HEK293 (cell line): Measurements from ENCODE around the gene DNAH9.

Source experiments
- CTCF ChIA-PET: fragments of 350-600 bp; formaldehyde crosslinking; extraction: SDS; loops from one replicate; lab custom pipeline; 2021; ENCODE audit warnings: antibody characterized with exemption; lab: Yijun Ruan, JAX
- POLR2A ChIA-PET: fragments of 300-600 bp; formaldehyde crosslinking; extraction: SDS; loops from one replicate; lab custom pipeline; 2020; ENCODE audit warnings: antibody characterized with exemption, inconsistent platforms; lab: Yijun Ruan, JAX
- H3K27ac ChIP-seq: fragments of 200-500 bp; sonication (Bioruptor generic); 2 replicates; pipeline ENCODE4 v1.5.1; 2014; ENCODE audit warnings: low read depth, low read length, control low read depth, inconsistent platforms; ENCODE audit errors: extremely low read depth
- H3K36me3 ChIP-seq, 2 experiments: fragments of 200-500 bp in 1 of 2; sonication (Bioruptor generic) in 1 of 2; 1 replicate in 1 of 2; 2 replicates in 1 of 2; pipeline ENCODE4 v1.5.1; 2014 to 2017; ENCODE audit warnings: inconsistent platforms in 2 of 2, low read length in 2 of 2; ENCODE audit not compliant: control insufficient read depth in 2 of 2, insufficient read depth in 1 of 2
- H3K4me1 ChIP-seq: fragments of 200-500 bp; sonication (Bioruptor generic); 2 replicates; pipeline ENCODE4 v1.5.1; 2014; ENCODE audit warnings: mild to moderate bottlenecking, low read length, inconsistent platforms; ENCODE audit not compliant: control insufficient read depth, insufficient read depth
- H3K4me3 ChIP-seq: 2 replicates; pipeline ENCODE4 v1.5.1; 2011; ENCODE audit warnings: low read depth, mild to moderate bottlenecking, control low read depth, low read length, moderate library complexity
- H3K9me3 ChIP-seq: fragments of 200-500 bp; sonication (Bioruptor generic); 2 replicates; pipeline ENCODE4 v1.5.1; 2014; ENCODE audit warnings: low read depth, low read length, inconsistent platforms; ENCODE audit not compliant: control insufficient read depth, insufficient read depth
- BCL11A ChIP-seq: fragments of 450-650 bp; formaldehyde crosslinking; IDR thresholded peaks from 2 replicates; pipeline ENCODE4 v1.5.1; 2016; ENCODE audit warnings: low read depth, missing biosample characterization, missing genetic modification characterization
- BCL11B ChIP-seq: fragments of 450-650 bp; formaldehyde crosslinking; IDR thresholded peaks from 2 replicates; pipeline ENCODE4 v1.5.1; 2016; ENCODE audit warnings: low read depth, missing biosample characterization, missing genetic modification characterization
- IKZF3 ChIP-seq: fragments of 450-650 bp; IDR thresholded peaks from 2 replicates; pipeline ENCODE4 v1.5.0; 2018; ENCODE audit warnings: missing biosample characterization, mild to moderate bottlenecking, missing genetic modification characterization, moderate library complexity
- INSM2 ChIP-seq: fragments of 450-650 bp; formaldehyde crosslinking; IDR thresholded peaks from 2 replicates; pipeline ENCODE4 v1.5.1; 2016; ENCODE audit warnings: missing biosample characterization, missing genetic modification characterization
- KLF17 ChIP-seq: fragments of 450-650 bp; formaldehyde crosslinking; IDR thresholded peaks from 2 replicates; pipeline ENCODE4 v1.5.1; 2016; ENCODE audit warnings: missing biosample characterization, missing genetic modification characterization
- KLF7 ChIP-seq: fragments of 450-650 bp; formaldehyde crosslinking; IDR thresholded peaks from 2 replicates; pipeline ENCODE4 v1.5.1; 2016; ENCODE audit warnings: missing biosample characterization, missing genetic modification characterization, borderline replicate concordance
- PBX3 ChIP-seq: sonication (generic); formaldehyde crosslinking; IDR thresholded peaks from 2 replicates; pipeline ENCODE4 v1.8.1; 2022; ENCODE audit warnings: mild to moderate bottlenecking, moderate library complexity, missing genetic modification reagents
- SP2 ChIP-seq: fragments of 450-650 bp; formaldehyde crosslinking; IDR thresholded peaks from 2 replicates; pipeline ENCODE4 v1.5.1; 2016; ENCODE audit warnings: missing biosample characterization, missing genetic modification characterization
- TRIM28 ChIP-seq: IDR thresholded peaks from 2 replicates; pipeline ENCODE4 v1.6.1; 2011; ENCODE audit warnings: low read length, control low read depth, borderline replicate concordance
- ZBTB48 ChIP-seq: fragments of 450-650 bp; formaldehyde crosslinking; IDR thresholded peaks from 2 replicates; pipeline ENCODE4 v1.5.1; 2016; ENCODE audit warnings: missing biosample characterization, missing genetic modification characterization
- ZNF202 ChIP-seq: fragments of 450-650 bp; formaldehyde crosslinking; IDR thresholded peaks from 2 replicates; pipeline ENCODE4 v1.5.1; 2016; ENCODE audit warnings: missing biosample characterization, missing genetic modification characterization, borderline replicate concordance
- ZNF239 ChIP-seq: fragments of 450-650 bp; formaldehyde crosslinking; IDR thresholded peaks from 2 replicates; pipeline ENCODE4 v1.5.1; 2016; ENCODE audit warnings: missing biosample characterization, missing genetic modification characterization
- ZNF280D ChIP-seq: fragments of 450-650 bp; formaldehyde crosslinking; IDR thresholded peaks from 2 replicates; pipeline ENCODE4 v1.5.1; 2016; ENCODE audit warnings: missing biosample characterization, missing genetic modification characterization
- ZNF350 ChIP-seq: fragments of 450-650 bp; formaldehyde crosslinking; IDR thresholded peaks from 2 replicates; pipeline ENCODE4 v1.5.0; 2017; ENCODE audit warnings: missing biosample characterization, mild to moderate bottlenecking, missing genetic modification characterization
- ZNF391 ChIP-seq: fragments of 450-650 bp; formaldehyde crosslinking; IDR thresholded peaks from 2 replicates; pipeline ENCODE4 v1.5.1; 2016; ENCODE audit warnings: low read depth, missing biosample characterization, missing genetic modification characterization, borderline replicate concordance
- ZNF423 ChIP-seq: fragments of 450-650 bp; formaldehyde crosslinking; IDR thresholded peaks from 2 replicates; pipeline ENCODE4 v1.5.1; 2016; ENCODE audit warnings: missing biosample characterization, missing genetic modification characterization
- ZNF513 ChIP-seq: fragments of 450-650 bp; IDR thresholded peaks from 2 replicates; pipeline ENCODE4 v1.5.1; 2018; ENCODE audit warnings: missing biosample characterization, missing genetic modification characterization
- ZNF544 ChIP-seq: fragments of 450-650 bp; formaldehyde crosslinking; IDR thresholded peaks from 2 replicates; pipeline ENCODE4 v1.5.0; 2017; ENCODE audit warnings: missing biosample characterization, missing genetic modification characterization
- ZNF555 ChIP-seq: fragments of 450-650 bp; formaldehyde crosslinking; conservative IDR thresholded peaks from 2 replicates; pipeline ENCODE4 v1.5.1; 2017; ENCODE audit warnings: missing biosample characterization, mild to moderate bottlenecking, missing genetic modification characterization, inconsistent platforms
- ZNF621 ChIP-seq: fragments of 450-650 bp; formaldehyde crosslinking; IDR thresholded peaks from 2 replicates; pipeline ENCODE4 v1.5.1; 2017; ENCODE audit warnings: missing biosample characterization, missing genetic modification characterization
- ZNF747 ChIP-seq: fragments of 450-650 bp; formaldehyde crosslinking; IDR thresholded peaks from 2 replicates; pipeline ENCODE4 v1.5.1; 2016; ENCODE audit warnings: missing biosample characterization, missing genetic modification characterization
- ZNF837 ChIP-seq: fragments of 450-650 bp; formaldehyde crosslinking; IDR thresholded peaks from 2 replicates; pipeline ENCODE4 v1.5.1; 2016; ENCODE audit warnings: missing biosample characterization, missing genetic modification characterization

Gene DNAH9

GRCh38 chr17:11551442-11551841 lies 46.8 kb upstream of the DNAH9 start:
- H3K27ac ChIP-seq: no peak overlapping the region
- POLR2A ChIA-PET: no interaction called here
- H3K4me1 ChIP-seq: no peaks in the 10 kb centered on the region
- H3K9me3 ChIP-seq: no peaks in the 10 kb centered on the region
- TF ChIP-seq ZNF544 (tag by site-specific recombination) (no peak), ZNF747 (tag by site-specific recombination) (no peak), KLF17 (no peak), ZNF555 (tag by site-specific recombination) (no peak), ZNF621 (no peak), ZNF513 (tag by site-specific recombination) (no peak), ZNF350 (no peak), PBX3 (CRISPR knock-in tag) (no peak), SP2 (tag by site-specific recombination) (no peak), BCL11B (no peak), INSM2 (tag by site-specific recombination) (no peak), ZBTB48 (tag by site-specific recombination) (no peak), ZNF837 (tag by site-specific recombination) (no peak), KLF7 (tag by site-specific recombination) (no peak), ZNF423 (no peak), ZNF280D (tag by site-specific recombination) (no peak)
- H3K4me3 ChIP-seq: no peak overlapping the region
- no peaks in the 10 kb centered on the region for H3K36me3 ChIP-seq
- CTCF ChIA-PET: no interaction called here

- CTCF ChIA-PET: no interaction called here
Observed at GRCh38 chr17:11553135-11553534, 45.1 kb upstream of the DNAH9 start.

More at GRCh38 chr17:11553135-11553534, 45.1 kb upstream of the DNAH9 start:
- TF ChIP-seq IKZF3 (tag by site-specific recombination) (no peak), ZNF239 (tag by site-specific recombination) (no peak), ZNF391 (tag by site-specific recombination) (no peak), ZNF202 (no peak), TRIM28 (no peak), BCL11A (tag by site-specific recombination) (no peak)
- no peaks in the 10 kb centered on the region for H3K9me3 ChIP-seq
- no peak overlapping the region for H3K4me3 ChIP-seq
- no peak overlapping the region for H3K27ac ChIP-seq
- no peaks in the 10 kb centered on the region for H3K4me1 ChIP-seq
- H3K36me3 ChIP-seq: no peaks in the 10 kb centered on the region
- POLR2A ChIA-PET: no interaction called here
